Mesendoderm (in vitro differentiated cells): ENCODE results near the gene CUTC.

ENCODE experiments used
- DNase-seq: peaks from one replicate; pipeline ENCODE4 v3.0.0; 2013
- H2AK5ac ChIP-seq: 2 replicates; pipeline ENCODE4 v1.6.1; 2013; ENCODE audit warnings: low read length, inconsistent platforms
- H2BK120ac ChIP-seq: 2 replicates; pipeline ENCODE4 v1.6.1; 2013; ENCODE audit warnings: low read depth, mild to moderate bottlenecking, low read length, moderate library complexity, mixed read lengths
- H2BK15ac ChIP-seq: replicated peaks from 2 replicates; pipeline ENCODE4 v1.6.1; 2013; ENCODE audit warnings: low read depth, mild to moderate bottlenecking, moderate library complexity
- H2BK5ac ChIP-seq: 2 replicates; pipeline ENCODE4 v1.6.1; 2013; ENCODE audit warnings: low read length, inconsistent platforms
- H3K18ac ChIP-seq: 2 replicates; pipeline ENCODE4 v1.6.1; 2013; ENCODE audit warnings: mild to moderate bottlenecking, low read length, mixed read lengths
- H3K23ac ChIP-seq: one replicate; pipeline ENCODE4 v1.6.1; 2013; ENCODE audit warnings: low read length
- H3K27ac ChIP-seq: 2 replicates; pipeline ENCODE4 v1.5.1; 2013; ENCODE audit warnings: low read depth, mild to moderate bottlenecking, inconsistent platforms, low read length, moderate library complexity
- H3K27me3 ChIP-seq: 2 replicates; pipeline ENCODE4 v1.6.1; 2013; ENCODE audit warnings: low read length, control low read depth, mild to moderate bottlenecking, inconsistent platforms; ENCODE audit not compliant: insufficient read depth, poor library complexity
- H3K36me3 ChIP-seq: 2 replicates; pipeline ENCODE4 v1.6.1; 2013; ENCODE audit warnings: low read length, inconsistent platforms; ENCODE audit not compliant: control insufficient read depth, insufficient read depth
- H3K4ac ChIP-seq: one replicate; pipeline ENCODE4 v1.6.1; 2013; ENCODE audit warnings: low read depth, mild to moderate bottlenecking, low read length, moderate library complexity
- H3K4me1 ChIP-seq: 2 replicates; pipeline ENCODE4 v1.6.1; 2013; ENCODE audit warnings: low read depth, low read length, inconsistent platforms; ENCODE audit not compliant: control insufficient read depth
- H3K4me2 ChIP-seq: 2 replicates; pipeline ENCODE4 v1.6.1; 2013; ENCODE audit warnings: low read length
- H3K4me3 ChIP-seq: 2 replicates; pipeline ENCODE4 v1.5.1; 2013; ENCODE audit warnings: mild to moderate bottlenecking, low read length
- H3K56ac ChIP-seq: one replicate; pipeline ENCODE4 v1.6.1; 2013; ENCODE audit warnings: low read length
- H3K79me1 ChIP-seq: 2 replicates; pipeline ENCODE4 v1.6.1; 2013; ENCODE audit warnings: low read length, inconsistent platforms
- H3K79me2 ChIP-seq: 2 replicates; pipeline ENCODE4 v1.6.1; 2013; ENCODE audit warnings: mild to moderate bottlenecking, low read length; ENCODE audit not compliant: control insufficient read depth, insufficient read depth
- H3K9ac ChIP-seq: 2 replicates; pipeline ENCODE4 v1.6.1; 2013; ENCODE audit warnings: low read length, inconsistent platforms
- H4K5ac ChIP-seq: one replicate; pipeline ENCODE4 v1.6.1; 2013; ENCODE audit warnings: low read length
- H4K8ac ChIP-seq: one replicate; pipeline ENCODE4 v1.6.1; 2013; ENCODE audit warnings: low read depth, mild to moderate bottlenecking, control low read depth, low read length, moderate library complexity
- WGBS: extraction: QIAGEN DNeasy Blood & Tissue Kit; methylation state at CpG from one replicate; pipeline ENCODE4 v1.1.7; 2013; ENCODE audit warnings: low lambda C conversion rate, missing lambda C conversion rate; ENCODE audit not compliant: insufficient coverage; ENCODE audit errors: extremely low coverage; 5-methylcytosine and 5-hydroxymethylcytosine counted together

Gene CUTC

DNA sequence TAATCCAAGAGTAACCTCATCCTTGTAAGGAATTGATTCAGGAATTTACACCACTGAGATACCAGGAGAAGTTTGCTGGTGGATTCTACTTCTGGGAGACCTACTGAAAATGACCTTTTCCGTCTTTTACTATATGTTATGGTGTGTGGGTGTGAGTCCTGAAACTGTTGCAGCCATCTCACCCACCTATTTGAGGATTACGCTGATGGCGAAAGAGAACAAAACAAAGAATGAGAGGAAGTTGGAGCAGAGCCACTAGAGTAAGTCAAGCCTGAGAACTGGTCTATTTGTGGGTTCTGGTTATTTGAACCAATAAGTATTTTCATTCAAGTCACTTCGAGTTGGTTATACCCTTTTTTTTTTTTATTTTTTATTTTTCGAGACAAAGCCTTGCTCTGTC, 37.7 kb downstream of the CUTC start:
- no CpG with 5 or more reads among the region's 5 CpGs for WGBS
- Histone ChIP-seq H3K27me3 (no peaks in the 10 kb centered on the region), H4K8ac (no peak overlapping the region), H3K4me1 (no peaks in the 10 kb centered on the region), H3K27ac (no peak overlapping the region), H3K4ac (no peak overlapping the region), H2BK5ac (no peak overlapping the region), H3K36me3 (no peaks in the 10 kb centered on the region), H2BK120ac (no peak overlapping the region), H2AK5ac (no peak overlapping the region), H3K23ac (no peak overlapping the region), H3K56ac (no peak overlapping the region), H3K79me1 (no peaks in the 10 kb centered on the region), H4K5ac (no peak overlapping the region), H3K79me2 (no peaks in the 10 kb centered on the region), H3K18ac (no peak overlapping the region), H3K9ac (no peak overlapping the region), H3K4me2 (no peak overlapping the region), H2BK15ac (no peak overlapping the region), H3K4me3 (no peak overlapping the region)
- no peak for DNase-seq

- Histone ChIP-seq H3K56ac (no peak overlapping the region), H3K27me3 (no peaks in the 10 kb centered on the region), H3K4ac (no peak overlapping the region), H3K23ac (no peak overlapping the region), H4K8ac (no peak overlapping the region), H4K5ac (no peak overlapping the region), H3K18ac (no peak overlapping the region), H2BK120ac (no peak overlapping the region), H3K4me3 (no peak overlapping the region), H2BK5ac (no peak overlapping the region), H3K79me1 (no peaks in the 10 kb centered on the region), H3K9ac (no peak overlapping the region), H3K27ac (no peak overlapping the region), H3K79me2 (no peaks in the 10 kb centered on the region), H2AK5ac (no peak overlapping the region), H2BK15ac (no peak overlapping the region), H3K4me2 (no peak overlapping the region), H3K36me3 (no peaks in the 10 kb centered on the region), H3K4me1 (no peaks in the 10 kb centered on the region)
- no CpG with 5 or more reads among the region's 4 CpGs for WGBS
- no peak for DNase-seq
These were observed 38.5 kb downstream of the CUTC start for GRCh38 chr10:99770408-99771045.

DNA sequence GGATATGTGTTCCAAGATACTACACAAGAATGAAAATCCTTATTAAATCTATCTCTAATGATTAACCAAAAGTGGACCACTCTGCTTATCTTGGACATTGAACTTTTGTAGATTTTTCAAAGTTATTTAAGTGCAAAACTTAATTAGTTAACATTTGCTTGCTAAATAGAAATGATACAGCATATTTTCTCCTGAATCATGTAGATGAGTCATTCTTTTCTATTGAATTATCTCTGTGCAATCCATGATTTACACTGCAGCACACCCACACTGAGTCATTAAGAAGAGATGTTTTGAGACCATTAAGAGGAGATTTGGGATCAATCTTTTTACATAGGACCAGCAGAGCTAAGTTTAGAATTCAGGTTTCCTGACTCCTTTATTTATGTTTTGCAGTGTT, 43.8 kb downstream of the CUTC start:
- Histone ChIP-seq H2BK120ac (no peak overlapping the region), H3K4me3 (no peak overlapping the region), H3K9ac (no peak overlapping the region), H2AK5ac (no peak overlapping the region), H4K8ac (no peak overlapping the region), H3K79me2 (no peaks in the 10 kb centered on the region), H4K5ac (no peak overlapping the region), H3K4me1 (peaks cover 3% of the 10 kb centered on the region), H3K27me3 (no peaks in the 10 kb centered on the region), H2BK5ac (no peak overlapping the region), H3K27ac (no peak overlapping the region), H3K4ac (no peak overlapping the region), H2BK15ac (no peak overlapping the region), H3K79me1 (no peaks in the 10 kb centered on the region), H3K23ac (no peak overlapping the region), H3K56ac (no peak overlapping the region), H3K36me3 (no peaks in the 10 kb centered on the region), H3K4me2 (no peak overlapping the region), H3K18ac (no peak overlapping the region)
- no peak for DNase-seq

- peak; percentile 53 for DNase-seq
- Histone ChIP-seq H3K4me1 (peaks cover 3% of the 10 kb centered on the region), H2BK5ac (no peak overlapping the region), H3K4me2 (no peak overlapping the region), H3K18ac (peak overlapping the region; percentile 84), H2BK120ac (no peak overlapping the region), H2AK5ac (no peak overlapping the region), H3K9ac (no peak overlapping the region), H3K36me3 (no peaks in the 10 kb centered on the region), H3K27me3 (no peaks in the 10 kb centered on the region), H3K27ac (no peak overlapping the region), H3K23ac (no peak overlapping the region), H2BK15ac (no peak overlapping the region), H3K4ac (no peak overlapping the region), H4K8ac (no peak overlapping the region), H3K56ac (no peak overlapping the region), H3K4me3 (no peak overlapping the region), H4K5ac (no peak overlapping the region), H3K79me1 (no peaks in the 10 kb centered on the region), H3K79me2 (no peaks in the 10 kb centered on the region)
- no CpG with 5 or more reads among the region's 1 CpG for WGBS
These were observed 46.1 kb downstream of the CUTC start for GRCh38 chr10:99777918-99778714.

DNA sequence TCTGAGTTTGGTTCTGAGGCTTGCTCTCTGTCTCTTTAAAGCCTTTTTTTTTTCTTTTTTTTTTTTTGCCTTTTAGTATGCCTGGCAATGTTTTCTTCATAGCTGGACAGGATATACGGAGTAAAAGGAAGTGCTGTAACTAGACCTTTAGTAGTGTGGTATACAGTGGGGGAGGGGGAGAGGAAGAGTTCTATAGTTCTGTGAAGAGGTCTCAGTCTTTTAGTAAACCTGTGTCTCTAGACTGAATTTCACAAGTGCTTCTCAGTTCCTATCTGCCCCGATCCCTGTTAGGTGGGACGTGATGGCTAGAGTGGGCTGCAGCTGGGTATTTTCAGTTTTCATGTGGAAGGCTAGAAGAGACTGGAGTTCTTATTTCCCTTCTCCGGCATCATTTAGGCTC, 47.3 kb downstream of the CUTC start:
- peak overlapping the region; percentile 52 for H3K27ac ChIP-seq
- peak overlapping the region; percentile 80 for H3K18ac ChIP-seq
- no peak overlapping the region for H3K4me3 ChIP-seq
- H3K27me3 ChIP-seq: no peaks in the 10 kb centered on the region
- no peak overlapping the region for H3K4me2 ChIP-seq
- H2AK5ac ChIP-seq: no peak overlapping the region
- H3K23ac ChIP-seq: no peak overlapping the region
- H2BK120ac ChIP-seq: peak overlapping the region; percentile 51
- no peaks in the 10 kb centered on the region for H3K79me2 ChIP-seq
- no peak overlapping the region for H4K8ac ChIP-seq
- no peak overlapping the region for H3K4ac ChIP-seq
- no peak overlapping the region for H4K5ac ChIP-seq
- H3K4me1 ChIP-seq: peaks cover 3% of the 10 kb centered on the region
- no peak overlapping the region for H3K9ac ChIP-seq
- no peak overlapping the region for H2BK15ac ChIP-seq
- no peaks in the 10 kb centered on the region for H3K79me1 ChIP-seq
- DNase-seq: no peak
- peak overlapping the region; percentile 65 for H3K56ac ChIP-seq
- WGBS: no CpG with 5 or more reads among the region's 4 CpGs
- H3K36me3 ChIP-seq: no peaks in the 10 kb centered on the region
- H2BK5ac ChIP-seq: peak overlapping the region; percentile 74
